ENCODE measurements around the gene HTR1D.

DNA sequence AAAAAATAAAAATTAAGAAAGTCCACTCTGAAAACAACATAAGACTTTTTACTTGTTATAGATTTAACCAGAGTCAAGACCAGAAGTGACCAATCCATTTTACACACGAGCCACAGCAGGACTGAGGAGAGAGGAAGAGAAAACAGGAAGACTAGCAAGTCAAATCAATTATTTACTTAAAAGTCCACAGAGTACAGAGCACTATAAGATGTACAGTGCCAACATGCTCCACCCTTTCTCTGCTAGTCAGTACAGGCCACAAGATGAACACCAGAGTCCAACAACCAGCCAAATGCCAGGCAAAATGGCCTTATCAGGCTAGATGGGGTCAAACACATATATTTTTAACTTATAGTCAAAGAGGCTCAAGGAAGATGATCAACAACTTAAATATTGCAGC, 68.2 kb downstream of the HTR1D start:
- TF ChIP-seq, protein P1, sequence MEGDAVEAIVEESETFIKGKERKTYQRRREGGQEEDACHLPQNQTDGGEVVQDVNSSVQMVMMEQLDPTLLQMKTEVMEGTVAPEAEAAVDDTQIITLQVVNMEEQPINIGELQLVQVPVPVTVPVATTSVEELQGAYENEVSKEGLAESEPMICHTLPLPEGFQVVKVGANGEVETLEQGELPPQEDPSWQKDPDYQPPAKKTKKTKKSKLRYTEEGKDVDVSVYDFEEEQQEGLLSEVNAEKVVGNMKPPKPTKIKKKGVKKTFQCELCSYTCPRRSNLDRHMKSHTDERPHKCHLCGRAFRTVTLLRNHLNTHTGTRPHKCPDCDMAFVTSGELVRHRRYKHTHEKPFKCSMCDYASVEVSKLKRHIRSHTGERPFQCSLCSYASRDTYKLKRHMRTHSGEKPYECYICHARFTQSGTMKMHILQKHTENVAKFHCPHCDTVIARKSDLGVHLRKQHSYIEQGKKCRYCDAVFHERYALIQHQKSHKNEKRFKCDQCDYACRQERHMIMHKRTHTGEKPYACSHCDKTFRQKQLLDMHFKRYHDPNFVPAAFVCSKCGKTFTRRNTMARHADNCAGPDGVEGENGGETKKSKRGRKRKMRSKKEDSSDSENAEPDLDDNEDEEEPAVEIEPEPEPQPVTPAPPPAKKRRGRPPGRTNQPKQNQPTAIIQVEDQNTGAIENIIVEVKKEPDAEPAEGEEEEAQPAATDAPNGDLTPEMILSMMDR (conservative IDR thresholded peaks at IDR 0.05; ENCODE audit: low read length), result no peak
- TF ChIP-seq EZH2phosphoT487 (IDR thresholded peaks at IDR 0.05; ENCODE audit: borderline replicate concordance), result no peak

Data from Loucy (cell line).